Esophagus muscularis mucosa (tissue), 3 donors: ENCODE measurements around the gene VPS72.

ENCODE experiments used
- EP300 ChIP-seq: sonication (generic); formaldehyde crosslinking; IDR thresholded peaks from one replicate; pipeline ENCODE4 v1.6.1; 2017; ENCODE audit warnings: antibody characterized with exemption
- TF ChIP-seq, protein P1 (sequence below), 3 experiments: fragments of 200-600 bp in 2 of 3; fragments of 450-650 bp in 1 of 3; sonication (generic) in 2 of 3; IDR thresholded peaks; one replicate each; pipeline ENCODE4 v1.5.1; 2017 to 2019; ENCODE audit warnings: antibody characterized with exemption in 3 of 3, mild to moderate bottlenecking in 2 of 3, moderate library complexity in 1 of 3

- no peak for TF ChIP-seq EP300
- TF ChIP-seq, protein P1, sequence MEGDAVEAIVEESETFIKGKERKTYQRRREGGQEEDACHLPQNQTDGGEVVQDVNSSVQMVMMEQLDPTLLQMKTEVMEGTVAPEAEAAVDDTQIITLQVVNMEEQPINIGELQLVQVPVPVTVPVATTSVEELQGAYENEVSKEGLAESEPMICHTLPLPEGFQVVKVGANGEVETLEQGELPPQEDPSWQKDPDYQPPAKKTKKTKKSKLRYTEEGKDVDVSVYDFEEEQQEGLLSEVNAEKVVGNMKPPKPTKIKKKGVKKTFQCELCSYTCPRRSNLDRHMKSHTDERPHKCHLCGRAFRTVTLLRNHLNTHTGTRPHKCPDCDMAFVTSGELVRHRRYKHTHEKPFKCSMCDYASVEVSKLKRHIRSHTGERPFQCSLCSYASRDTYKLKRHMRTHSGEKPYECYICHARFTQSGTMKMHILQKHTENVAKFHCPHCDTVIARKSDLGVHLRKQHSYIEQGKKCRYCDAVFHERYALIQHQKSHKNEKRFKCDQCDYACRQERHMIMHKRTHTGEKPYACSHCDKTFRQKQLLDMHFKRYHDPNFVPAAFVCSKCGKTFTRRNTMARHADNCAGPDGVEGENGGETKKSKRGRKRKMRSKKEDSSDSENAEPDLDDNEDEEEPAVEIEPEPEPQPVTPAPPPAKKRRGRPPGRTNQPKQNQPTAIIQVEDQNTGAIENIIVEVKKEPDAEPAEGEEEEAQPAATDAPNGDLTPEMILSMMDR (IDR thresholded peaks at IDR 0.05) = no peak
Measured at GRCh38 chr1:151238467-151238739, 48.4 kb upstream of the VPS72 start.
